Loucy (cell line): ENCODE results near the gene MAST4.

ENCODE experiments used
- H2AFZ ChIP-seq: fragments of 200-600 bp; sonication (generic); 2 replicates; pipeline ENCODE4 v1.6.0; 2016; ENCODE audit warnings: antibody characterized with exemption, mild to moderate bottlenecking, low read length, moderate library complexity
- H3F3A ChIP-seq: fragments of 200-600 bp; 2 replicates; pipeline ENCODE4 v1.6.0; 2016; ENCODE audit warnings: antibody characterized with exemption, low read depth, mild to moderate bottlenecking
- H3K27me3 ChIP-seq: fragments of 200-600 bp; sonication (generic); 2 replicates; pipeline ENCODE4 v1.6.1; 2014; ENCODE audit warnings: low read length, mild to moderate bottlenecking; ENCODE audit not compliant: insufficient read depth, poor library complexity, severe bottlenecking
- H3K36me3 ChIP-seq: fragments of 200-600 bp; sonication (generic); 2 replicates; pipeline ENCODE4 v1.6.1; 2016; ENCODE audit warnings: low read length; ENCODE audit not compliant: insufficient read depth
- H3K4me1 ChIP-seq: fragments of 200-600 bp; sonication (generic); 2 replicates; pipeline ENCODE4 v1.5.1; 2014; ENCODE audit warnings: low read length, mild to moderate bottlenecking; ENCODE audit not compliant: insufficient read depth, poor library complexity, severe bottlenecking
- H3K4me2 ChIP-seq: fragments of 200-600 bp; sonication (generic); 2 replicates; pipeline ENCODE4 v1.6.0; 2014; ENCODE audit warnings: antibody characterized with exemption, low read length, low read depth, mild to moderate bottlenecking; ENCODE audit not compliant: poor library complexity, severe bottlenecking
- H3K4me3 ChIP-seq: fragments of 200-600 bp; sonication (generic); 2 replicates; pipeline ENCODE4 v1.5.1; 2014; ENCODE audit warnings: low read length, mild to moderate bottlenecking, mixed read lengths; ENCODE audit not compliant: poor library complexity, severe bottlenecking
- H3K79me2 ChIP-seq: fragments of 200-600 bp; sonication (generic); 2 replicates; pipeline ENCODE4 v1.6.1; 2014; ENCODE audit warnings: low read length; ENCODE audit not compliant: insufficient read depth
- H3K9ac ChIP-seq: fragments of 200-600 bp; sonication (generic); 2 replicates; pipeline ENCODE4 v1.6.0; 2014; ENCODE audit warnings: mild to moderate bottlenecking, low read depth, low read length, moderate library complexity; ENCODE audit not compliant: poor library complexity, severe bottlenecking
- H3K9me2 ChIP-seq: fragments of 200-600 bp; sonication (generic); replicated peaks from 2 replicates; pipeline ENCODE4 v1.6.1; 2016; ENCODE audit warnings: low read depth, low read length, mixed read lengths
- H3K9me3 ChIP-seq: fragments of 200-600 bp; sonication (generic); 2 replicates; pipeline ENCODE4 v1.6.1; 2014; ENCODE audit warnings: mild to moderate bottlenecking, antibody characterized with exemption, low read length, low read depth; ENCODE audit not compliant: insufficient read depth
- H4K20me1 ChIP-seq: fragments of 200-600 bp; sonication (generic); 2 replicates; pipeline ENCODE4 v1.6.0; 2014; ENCODE audit warnings: antibody characterized with exemption, low read length, mild to moderate bottlenecking; ENCODE audit not compliant: insufficient read depth, poor library complexity, severe bottlenecking
- CTCF ChIP-seq: fragments of 200-600 bp; sonication (generic); conservative IDR thresholded peaks from 2 replicates; pipeline ENCODE4 v1.5.1; 2014; ENCODE audit warnings: mild to moderate bottlenecking, antibody characterized with exemption, low read length
- EZH2phosphoT487 ChIP-seq: fragments of 200-600 bp; IDR thresholded peaks from 2 replicates; pipeline ENCODE4 v1.6.1; 2018; ENCODE audit warnings: antibody characterized with exemption, mild to moderate bottlenecking, moderate library complexity, borderline replicate concordance

MAST4 gene

DNA sequence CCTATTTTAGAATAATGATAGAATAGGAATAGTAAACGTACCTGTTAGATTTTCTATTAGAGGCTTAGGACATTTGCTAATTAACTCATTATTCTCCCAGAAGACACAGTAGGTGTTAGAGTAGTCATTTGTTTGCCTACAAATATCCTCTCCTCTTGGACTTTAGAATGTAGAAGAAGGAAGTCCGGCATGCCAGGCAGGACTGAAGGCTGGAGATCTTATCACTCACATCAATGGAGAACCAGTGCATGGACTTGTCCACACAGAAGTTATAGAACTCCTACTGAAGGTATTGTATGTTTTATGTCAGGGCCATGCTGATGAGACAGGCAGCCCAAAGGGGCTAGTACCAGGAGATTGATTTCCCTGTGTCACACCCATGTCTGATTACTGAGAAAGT, 557.1 kb downstream of the MAST4 start:
- H3K9me3 ChIP-seq, result no peaks in the 10 kb centered on the region
- no peak overlapping the region for H3K4me2 ChIP-seq
- H3K9ac ChIP-seq, result no peak overlapping the region
- no peaks in the 10 kb centered on the region for H3K79me2 ChIP-seq
- peaks cover 57% of the 10 kb centered on the region; the same call in 1 of the 2 replicates for H3K36me3 ChIP-seq
- TF ChIP-seq CTCF (no peak), EZH2phosphoT487 (no peak)
- H3K27me3 ChIP-seq, result no peaks in the 10 kb centered on the region
- peaks cover 5% of the 10 kb centered on the region for H3K4me1 ChIP-seq
- no peaks in the 10 kb centered on the region for H4K20me1 ChIP-seq
- no peaks in the 10 kb centered on the region for H3K9me2 ChIP-seq
- no peak overlapping the region for H2AFZ ChIP-seq
- H3K4me3 ChIP-seq, result no peak overlapping the region
- H3F3A ChIP-seq, result no peaks in the 10 kb centered on the region

DNA sequence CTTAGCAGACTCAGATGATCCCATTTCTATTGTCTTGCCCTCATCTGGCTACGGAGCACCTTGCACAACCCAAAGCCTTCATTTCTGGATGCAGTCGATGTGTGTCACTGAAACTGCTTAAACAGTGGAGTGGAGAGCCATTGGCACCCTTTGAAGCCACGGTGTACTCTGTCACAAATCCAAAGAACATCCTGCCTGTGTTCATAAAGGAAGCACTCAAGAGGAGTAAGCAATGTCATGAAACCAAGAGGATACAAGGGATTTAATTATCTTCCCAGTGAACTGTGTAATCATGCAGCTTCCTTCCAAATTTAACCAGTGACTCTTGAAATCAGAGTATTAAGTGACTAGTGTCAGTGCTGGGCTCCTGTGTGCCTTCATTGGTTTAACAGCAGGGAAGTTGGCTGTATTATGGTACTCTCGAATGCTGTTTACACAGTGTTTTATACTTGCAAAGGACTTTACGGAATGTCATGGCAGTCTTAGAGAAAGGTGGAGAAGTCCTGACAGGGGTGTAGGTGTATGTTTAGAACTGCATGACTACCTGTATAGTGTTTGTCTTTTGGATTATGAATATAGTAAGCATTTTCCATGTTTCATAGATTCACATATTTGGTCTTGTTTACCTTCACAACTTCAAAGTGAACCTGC, 558.5 kb downstream of the MAST4 start:
- Histone ChIP-seq H3K9me3 (no peaks in the 10 kb centered on the region), H3K4me1 (peaks cover 9% of the 10 kb centered on the region), H3F3A (no peaks in the 10 kb centered on the region), H3K4me2 (no peak overlapping the region), H3K9ac (no peak overlapping the region), H3K4me3 (no peak overlapping the region), H3K79me2 (no peaks in the 10 kb centered on the region), H4K20me1 (no peaks in the 10 kb centered on the region), H3K27me3 (no peaks in the 10 kb centered on the region), H3K9me2 (no peaks in the 10 kb centered on the region), H3K36me3 (peaks cover 48% of the 10 kb centered on the region; the same call in 1 of the 2 replicates), H2AFZ (no peak overlapping the region)
- TF ChIP-seq EZH2phosphoT487 (no peak), CTCF (no peak)

GRCh38 chr5:67156976-67157583, 560.9 kb downstream of the MAST4 start:
- peaks cover 36% of the 10 kb centered on the region; the same call in 1 of the 2 replicates for H3K36me3 ChIP-seq
- H3K79me2 ChIP-seq, result no peaks in the 10 kb centered on the region
- H3K4me1 ChIP-seq, result peaks cover 13% of the 10 kb centered on the region
- no peaks in the 10 kb centered on the region for H3F3A ChIP-seq
- TF ChIP-seq EZH2phosphoT487 (no peak), CTCF (peak; percentile 94)
- no peak overlapping the region for H3K4me2 ChIP-seq
- no peaks in the 10 kb centered on the region for H3K9me2 ChIP-seq
- H3K27me3 ChIP-seq, result no peaks in the 10 kb centered on the region
- H3K4me3 ChIP-seq, result no peak overlapping the region
- H3K9ac ChIP-seq, result no peak overlapping the region
- H3K9me3 ChIP-seq, result no peaks in the 10 kb centered on the region
- no peak overlapping the region for H2AFZ ChIP-seq
- no peaks in the 10 kb centered on the region for H4K20me1 ChIP-seq
